ENCODE data around the gene PGAP3.

Gene PGAP3

DNA sequence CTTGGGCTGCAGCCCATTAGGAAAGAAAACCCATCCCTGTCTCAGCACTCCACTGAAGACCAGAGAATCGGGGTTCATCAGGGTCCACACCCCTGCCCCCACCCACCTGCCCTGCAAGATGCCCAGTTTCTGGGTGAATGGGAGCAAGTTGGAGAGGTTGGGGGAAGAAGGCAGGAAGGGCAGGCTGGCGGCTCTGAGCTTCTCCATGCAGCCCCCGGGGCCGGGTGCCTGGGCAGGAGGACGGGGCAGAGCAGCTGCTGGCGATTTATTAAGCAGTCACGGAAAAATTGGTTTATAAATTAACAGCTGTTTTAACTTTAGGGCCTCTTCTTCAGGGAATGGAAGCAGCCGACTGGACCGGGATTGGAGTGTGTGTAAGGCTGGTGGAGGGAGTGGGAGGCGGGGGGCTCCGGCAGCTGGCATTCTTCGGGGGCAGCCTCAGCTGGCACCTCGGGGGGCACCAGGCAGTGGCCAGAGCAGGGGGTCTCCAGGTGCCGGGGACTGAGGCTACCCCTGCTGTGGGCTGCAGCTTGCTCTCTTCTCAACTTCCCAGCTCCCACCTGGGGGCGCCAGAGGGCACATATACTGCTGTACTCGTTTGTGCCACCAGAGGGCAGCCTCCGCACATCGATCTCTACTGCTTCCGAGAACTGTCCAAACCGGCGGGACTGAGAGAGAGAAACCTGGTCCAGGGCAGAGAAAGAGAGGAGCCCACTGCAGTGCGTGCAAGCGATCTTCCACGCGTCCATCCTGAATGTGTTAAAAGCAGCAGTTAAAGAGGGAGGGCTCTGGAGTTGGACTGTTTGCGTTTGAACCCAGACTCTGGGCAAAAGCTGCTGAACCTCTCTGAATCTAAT lies 66.1 kb downstream of the PGAP3 start:
- peak; percentile 54 for DNase-seq (ENCODE audit: low read depth)
